SK-N-SH treated with all-trans-retinoic acid at 6 μM for 48 hours (cell line): ENCODE data around the gene PGS1.

ENCODE experiments used
- BACH2 ChIP-seq: fragments of 250-450 bp; sonication (Bioruptor Pico); IDR thresholded peaks from 2 replicates; pipeline ENCODE4 v1.9.0; 2021; ENCODE audit warnings: mild to moderate bottlenecking, borderline replicate concordance
- ISL1 ChIP-seq: fragments of 250-450 bp; sonication (Bioruptor Pico); IDR thresholded peaks from 2 replicates; pipeline ENCODE4 v2.1.2; 2022; ENCODE audit warnings: mild to moderate bottlenecking, moderate library complexity
- OSR1 ChIP-seq: fragments of 250-450 bp; sonication (Bioruptor Pico); IDR thresholded peaks from 2 replicates; pipeline ENCODE4 v1.8.0; 2022; ENCODE audit warnings: moderate library complexity, mild to moderate bottlenecking, inconsistent platforms
- RARB ChIP-seq: fragments of 250-450 bp; sonication (Bioruptor Pico); IDR thresholded peaks from 2 replicates; pipeline ENCODE4 v1.8.0; 2021; ENCODE audit warnings: mild to moderate bottlenecking, moderate library complexity
- TCF4 ChIP-seq: fragments of 250-450 bp; sonication (Bioruptor Pico); IDR thresholded peaks from 2 replicates; pipeline ENCODE4 v1.8.0; 2021; ENCODE audit warnings: mild to moderate bottlenecking, moderate library complexity, borderline replicate concordance
- ZC3H10 ChIP-seq: fragments of 250-450 bp; sonication (Bioruptor Pico); IDR thresholded peaks from 2 replicates; pipeline ENCODE4 v1.5.1; 2021; ENCODE audit warnings: mild to moderate bottlenecking, moderate library complexity
- ZNF70 ChIP-seq: fragments of 450-650 bp; formaldehyde crosslinking; IDR thresholded peaks from 2 replicates; pipeline ENCODE4 v1.5.0; 2020; ENCODE audit warnings: mild to moderate bottlenecking, moderate library complexity
- TF ChIP-seq, protein P1 (sequence below): fragments of 250-450 bp; sonication (Bioruptor Pico); IDR thresholded peaks from 2 replicates; pipeline ENCODE4 v1.5.0; 2020; ENCODE audit warnings: mild to moderate bottlenecking, moderate library complexity
- TF ChIP-seq, protein P2 (sequence below): fragments of 250-450 bp; sonication (Bioruptor Pico); IDR thresholded peaks from 2 replicates; pipeline ENCODE4 v1.5.1; 2020; ENCODE audit warnings: low read depth, mild to moderate bottlenecking, moderate library complexity

DNA sequence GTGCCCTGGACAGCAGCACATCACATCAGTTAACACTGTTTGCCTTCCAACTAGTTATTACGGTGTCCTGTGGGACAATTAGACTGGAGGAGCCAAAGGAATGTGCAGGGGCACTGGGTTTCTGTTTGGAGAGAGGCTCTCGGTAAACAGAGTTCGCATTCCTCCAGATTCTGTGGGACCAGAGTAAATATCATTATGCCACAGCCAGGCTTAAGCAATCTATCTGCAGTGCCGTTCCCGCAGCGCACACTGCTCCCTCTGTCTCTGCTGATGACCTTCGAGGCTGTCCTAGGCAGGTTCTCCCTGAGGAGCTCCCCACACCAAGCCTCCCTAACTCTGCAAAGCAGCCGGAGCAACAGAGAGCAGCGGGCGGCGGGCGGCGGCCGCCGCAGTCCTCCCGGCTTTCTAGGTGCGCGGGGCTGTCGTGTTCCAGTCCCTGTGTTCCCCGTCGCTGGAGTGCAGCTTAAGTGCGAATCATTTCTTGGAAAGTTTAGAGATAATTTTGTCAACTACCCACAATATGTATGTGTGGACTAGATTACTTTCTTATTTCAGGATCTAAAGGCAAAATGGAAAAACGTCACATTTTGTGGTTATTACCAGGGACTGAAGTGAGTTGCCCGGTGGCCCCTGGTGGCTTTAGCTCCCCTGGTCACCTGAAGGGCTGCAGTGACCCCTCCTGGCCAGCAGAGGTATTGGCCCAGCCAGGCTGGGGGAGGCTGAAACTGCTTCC lies 43.3 kb downstream of the PGS1 start:
- no peak for TF ChIP-seq ZNF70 (CRISPR knock-in tag)
- no peak for TF ChIP-seq ISL1 (CRISPR knock-in tag)
- TF ChIP-seq, protein P1, sequence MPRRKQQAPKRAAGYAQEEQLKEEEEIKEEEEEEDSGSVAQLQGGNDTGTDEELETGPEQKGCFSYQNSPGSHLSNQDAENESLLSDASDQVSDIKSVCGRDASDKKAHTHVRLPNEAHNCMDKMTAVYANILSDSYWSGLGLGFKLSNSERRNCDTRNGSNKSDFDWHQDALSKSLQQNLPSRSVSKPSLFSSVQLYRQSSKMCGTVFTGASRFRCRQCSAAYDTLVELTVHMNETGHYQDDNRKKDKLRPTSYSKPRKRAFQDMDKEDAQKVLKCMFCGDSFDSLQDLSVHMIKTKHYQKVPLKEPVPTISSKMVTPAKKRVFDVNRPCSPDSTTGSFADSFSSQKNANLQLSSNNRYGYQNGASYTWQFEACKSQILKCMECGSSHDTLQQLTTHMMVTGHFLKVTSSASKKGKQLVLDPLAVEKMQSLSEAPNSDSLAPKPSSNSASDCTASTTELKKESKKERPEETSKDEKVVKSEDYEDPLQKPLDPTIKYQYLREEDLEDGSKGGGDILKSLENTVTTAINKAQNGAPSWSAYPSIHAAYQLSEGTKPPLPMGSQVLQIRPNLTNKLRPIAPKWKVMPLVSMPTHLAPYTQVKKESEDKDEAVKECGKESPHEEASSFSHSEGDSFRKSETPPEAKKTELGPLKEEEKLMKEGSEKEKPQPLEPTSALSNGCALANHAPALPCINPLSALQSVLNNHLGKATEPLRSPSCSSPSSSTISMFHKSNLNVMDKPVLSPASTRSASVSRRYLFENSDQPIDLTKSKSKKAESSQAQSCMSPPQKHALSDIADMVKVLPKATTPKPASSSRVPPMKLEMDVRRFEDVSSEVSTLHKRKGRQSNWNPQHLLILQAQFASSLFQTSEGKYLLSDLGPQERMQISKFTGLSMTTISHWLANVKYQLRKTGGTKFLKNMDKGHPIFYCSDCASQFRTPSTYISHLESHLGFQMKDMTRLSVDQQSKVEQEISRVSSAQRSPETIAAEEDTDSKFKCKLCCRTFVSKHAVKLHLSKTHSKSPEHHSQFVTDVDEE (CRISPR knock-in tag): no peak
- TF ChIP-seq RARB (CRISPR knock-in tag): no peak
- no peak for TF ChIP-seq ZC3H10
- no peak for TF ChIP-seq OSR1
- TF ChIP-seq, protein P2, sequence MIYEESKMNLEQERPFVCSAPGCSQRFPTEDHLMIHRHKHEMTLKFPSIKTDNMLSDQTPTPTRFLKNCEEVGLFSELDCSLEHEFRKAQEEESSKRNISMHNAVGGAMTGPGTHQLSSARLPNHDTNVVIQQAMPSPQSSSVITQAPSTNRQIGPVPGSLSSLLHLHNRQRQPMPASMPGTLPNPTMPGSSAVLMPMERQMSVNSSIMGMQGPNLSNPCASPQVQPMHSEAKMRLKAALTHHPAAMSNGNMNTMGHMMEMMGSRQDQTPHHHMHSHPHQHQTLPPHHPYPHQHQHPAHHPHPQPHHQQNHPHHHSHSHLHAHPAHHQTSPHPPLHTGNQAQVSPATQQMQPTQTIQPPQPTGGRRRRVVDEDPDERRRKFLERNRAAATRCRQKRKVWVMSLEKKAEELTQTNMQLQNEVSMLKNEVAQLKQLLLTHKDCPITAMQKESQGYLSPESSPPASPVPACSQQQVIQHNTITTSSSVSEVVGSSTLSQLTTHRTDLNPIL (CRISPR knock-in tag): no peak
- no peak for TF ChIP-seq TCF4 (CRISPR knock-in tag)
- no peak for TF ChIP-seq BACH2 (CRISPR knock-in tag)
